Hematopoietic multipotent progenitor cell treated with erythropoietin and hydrocortisone succinate and interleukin-3 and kit ligand, for 17 days (in vitro differentiated cells): Measurements from ENCODE around the gene ANKRD13C.
"Not testable (repeated sequence)": the region's sequence is repeated elsewhere in the genome, so short reads cannot be mapped to it uniquely, and the experiment has no call there.

Experiments used
- DNase-seq: peaks from one replicate; pipeline ENCODE4 v3.0.0-alpha.2; 2015; ENCODE audit warnings: low spot score

Gene ANKRD13C

GRCh38 chr1:70360321-70360720 lies 5.8 kb upstream of the ANKRD13C start:
- DNase-seq: no peak

- no peak for DNase-seq
These were observed 4.5 kb upstream of the ANKRD13C start for GRCh38 chr1:70358921-70359564.

- DNase-seq: no peak
These were observed 1.4 kb upstream of the ANKRD13C start for GRCh38 chr1:70355920-70356319.

- DNase-seq: no peak
These were observed 537 bp upstream of the ANKRD13C start for GRCh38 chr1:70355111-70355407.

GRCh38 chr1:70353601-70354331 lies 756 bp downstream of the ANKRD13C start:
- DNase-seq: no peak

GRCh38 chr1:70353044-70353443 lies 1.5 kb downstream of the ANKRD13C start:
- DNase-seq: no peak

GRCh38 chr1:70349799-70350198 lies 4.7 kb downstream of the ANKRD13C start:
- DNase-seq: not testable (repeated sequence)

GRCh38 chr1:70348399-70349165 lies 5.9 kb downstream of the ANKRD13C start:
- DNase-seq: no peak

- not testable (repeated sequence) for DNase-seq
These were observed 14.9 kb downstream of the ANKRD13C start for GRCh38 chr1:70339644-70340043.

GRCh38 chr1:70336050-70336449 lies 18.5 kb downstream of the ANKRD13C start:
- no peak for DNase-seq

GRCh38 chr1:70334436-70334835 lies 20.1 kb downstream of the ANKRD13C start:
- no peak for DNase-seq

- no peak for DNase-seq
These were observed 21.3 kb downstream of the ANKRD13C start for GRCh38 chr1:70333245-70333644.

GRCh38 chr1:70331962-70332361 lies 22.6 kb downstream of the ANKRD13C start:
- DNase-seq: no peak

- no peak for DNase-seq
These were observed 27.0 kb downstream of the ANKRD13C start for GRCh38 chr1:70327306-70328076.

GRCh38 chr1:70324683-70325082 lies 29.8 kb downstream of the ANKRD13C start:
- peak; percentile 61 for DNase-seq

GRCh38 chr1:70319750-70320149 lies 34.8 kb downstream of the ANKRD13C start:
- DNase-seq: no peak

GRCh38 chr1:70318191-70318590 lies 36.3 kb downstream of the ANKRD13C start:
- DNase-seq: no peak

- no peak for DNase-seq
These were observed 37.4 kb downstream of the ANKRD13C start for GRCh38 chr1:70317087-70317486.

GRCh38 chr1:70315782-70316181 lies 38.7 kb downstream of the ANKRD13C start:
- no peak for DNase-seq

GRCh38 chr1:70314706-70315304 lies 39.7 kb downstream of the ANKRD13C start:
- DNase-seq: no peak

- no peak for DNase-seq
These were observed 43.2 kb downstream of the ANKRD13C start for GRCh38 chr1:70311369-70311768.

GRCh38 chr1:70299472-70299871 lies 55.0 kb downstream of the ANKRD13C start:
- DNase-seq: no peak
